ENCODE results near the gene GMDS.

GMDS gene

DNA sequence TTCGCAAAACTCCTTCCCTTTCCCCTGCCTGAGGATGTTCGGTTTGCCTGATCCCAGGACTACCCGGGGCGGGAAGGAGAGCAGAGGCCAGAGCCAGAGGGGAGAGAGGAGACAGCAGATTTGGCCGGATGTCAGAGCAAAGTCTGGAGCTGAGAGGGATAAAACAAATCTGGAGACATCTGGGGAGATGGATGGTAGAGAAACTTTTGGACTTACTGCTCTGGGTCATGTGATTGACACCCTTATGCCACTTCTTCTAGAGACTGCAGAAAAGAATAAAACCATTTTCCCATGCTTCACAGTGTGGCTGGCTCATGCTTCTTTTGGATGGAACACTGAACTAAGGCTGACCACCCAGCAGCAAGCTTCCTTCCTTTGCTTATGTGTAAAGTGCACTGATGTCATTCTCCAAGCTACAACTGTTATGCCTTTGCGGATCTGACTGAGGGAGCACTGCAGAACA is 461.0 kb downstream of the GMDS start:
- Histone ChIP-seq H3K9me3 (no peaks in the 10 kb centered on the region), H3K4me1 (no peaks in the 10 kb centered on the region; the same call in 1 of the 2 replicates), H3K4me3 (no peak overlapping the region), H3K36me3 (replicated peaks) (no peaks in the 10 kb centered on the region), H3K27me3 (ENCODE audit: low read depth) (no peaks in the 10 kb centered on the region)
- in situ Hi-C loops (cut with MboI; ENCODE audit: low sequenced_read_pairs): no loop called here
- no peak for DNase-seq (ENCODE audit: low spot score in 2 of 2)

DNA sequence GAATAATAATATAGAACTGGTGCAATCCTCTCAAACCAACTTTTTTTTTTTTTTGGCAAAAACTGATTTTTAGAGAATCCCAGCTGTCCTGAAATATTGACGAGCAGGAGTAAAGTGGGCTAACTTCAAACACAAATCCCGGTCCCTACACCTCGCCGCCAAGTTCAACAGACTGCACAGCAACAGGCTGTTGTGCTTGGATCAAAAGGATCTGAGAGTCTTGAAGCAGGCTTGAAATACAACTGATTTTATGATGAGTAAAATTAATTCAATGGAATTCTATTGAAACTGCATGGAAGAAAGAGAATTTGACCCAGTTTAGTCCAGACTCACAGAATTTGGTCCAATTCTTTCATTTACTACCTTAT is 463.6 kb downstream of the GMDS start:
- no peaks in the 10 kb centered on the region for H3K9me3 ChIP-seq
- H3K36me3 ChIP-seq (replicated peaks): no peaks in the 10 kb centered on the region
- no peaks in the 10 kb centered on the region for H3K27me3 ChIP-seq (ENCODE audit: low read depth)
- no peak for DNase-seq (ENCODE audit: low spot score in 2 of 2)
- H3K4me3 ChIP-seq: no peak overlapping the region
- in situ Hi-C loops (cut with MboI; ENCODE audit: low sequenced_read_pairs): no loop called here
- H3K4me1 ChIP-seq: peaks cover 6% of the 10 kb centered on the region

DNA sequence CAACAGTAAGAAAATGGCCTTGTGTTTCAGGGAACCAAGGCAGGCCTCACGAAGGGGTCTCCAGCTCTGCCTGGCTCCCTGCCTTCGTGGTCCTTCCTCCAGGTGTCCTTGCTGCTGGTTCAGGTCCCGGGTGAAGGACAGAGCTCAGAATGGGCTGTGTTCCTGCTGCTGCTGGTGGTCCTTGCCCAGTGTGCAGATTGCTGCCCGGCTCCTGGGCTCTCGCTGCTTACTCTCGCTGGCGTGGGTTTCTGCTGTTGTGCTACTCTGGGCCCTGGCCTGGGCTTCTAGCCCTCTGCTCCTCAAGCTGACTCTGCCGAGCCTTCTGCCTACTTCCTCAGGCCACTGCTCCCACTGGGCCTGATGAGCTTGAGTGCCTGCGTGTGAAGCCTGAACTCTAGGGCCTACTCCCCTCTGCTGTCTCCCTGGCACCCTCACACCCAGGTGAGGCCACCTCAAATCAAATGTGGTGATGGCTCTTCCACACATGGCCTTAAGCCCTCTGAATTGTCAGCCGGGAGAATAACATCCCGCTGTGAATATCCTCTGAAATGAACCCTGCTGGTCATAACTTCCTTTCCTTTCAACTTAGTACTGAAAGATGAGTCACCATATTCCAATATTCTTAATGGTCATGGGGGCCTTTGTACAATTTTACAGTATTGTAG is 464.1 kb downstream of the GMDS start:
- no peak for DNase-seq (ENCODE audit: low spot score in 2 of 2)
- in situ Hi-C loops (cut with MboI; ENCODE audit: low sequenced_read_pairs): no loop called here
- no peaks in the 10 kb centered on the region for H3K9me3 ChIP-seq
- H3K4me3 ChIP-seq: no peak overlapping the region
- no peaks in the 10 kb centered on the region for H3K36me3 ChIP-seq (replicated peaks)
- H3K4me1 ChIP-seq: peaks cover 6% of the 10 kb centered on the region
- H3K27me3 ChIP-seq (ENCODE audit: low read depth): no peaks in the 10 kb centered on the region

DNA sequence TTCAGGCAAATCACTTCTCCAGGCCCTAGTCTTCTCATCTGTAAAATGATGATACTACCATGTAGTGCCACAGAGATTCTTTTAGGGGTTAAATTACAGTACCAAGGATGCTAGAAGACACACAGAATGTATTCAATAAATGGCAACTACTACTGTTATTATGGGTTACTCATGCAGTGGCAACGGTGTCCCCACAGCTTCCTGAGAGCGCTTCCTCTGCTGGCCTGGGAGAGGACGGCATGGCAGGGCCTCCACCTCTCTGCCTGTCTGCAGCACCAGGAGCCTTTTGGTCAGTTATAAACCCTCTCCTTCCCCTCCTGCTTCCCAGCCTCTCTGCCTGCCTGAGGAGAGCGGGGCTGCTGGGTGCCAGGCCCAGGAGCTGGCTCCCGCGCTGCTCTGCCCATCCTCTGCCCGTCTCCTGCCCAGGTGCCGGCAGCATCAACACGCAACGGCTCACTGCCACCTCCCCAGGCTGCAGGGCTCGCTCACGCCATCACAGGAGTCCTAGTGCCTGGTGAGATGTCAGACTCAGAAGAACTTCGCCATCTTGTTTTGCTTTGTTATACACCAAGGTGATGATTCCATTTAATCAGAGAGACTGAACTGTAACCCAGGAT is 465.0 kb downstream of the GMDS start:
- Histone ChIP-seq H3K27me3 (ENCODE audit: low read depth) (no peaks in the 10 kb centered on the region), H3K4me1 (peaks cover 6% of the 10 kb centered on the region), H3K9me3 (no peaks in the 10 kb centered on the region), H3K4me3 (no peak overlapping the region), H3K36me3 (replicated peaks) (no peaks in the 10 kb centered on the region)
- no peak for DNase-seq (ENCODE audit: low spot score in 2 of 2)
- in situ Hi-C loops (cut with MboI; ENCODE audit: low sequenced_read_pairs): no loop called here

DNA sequence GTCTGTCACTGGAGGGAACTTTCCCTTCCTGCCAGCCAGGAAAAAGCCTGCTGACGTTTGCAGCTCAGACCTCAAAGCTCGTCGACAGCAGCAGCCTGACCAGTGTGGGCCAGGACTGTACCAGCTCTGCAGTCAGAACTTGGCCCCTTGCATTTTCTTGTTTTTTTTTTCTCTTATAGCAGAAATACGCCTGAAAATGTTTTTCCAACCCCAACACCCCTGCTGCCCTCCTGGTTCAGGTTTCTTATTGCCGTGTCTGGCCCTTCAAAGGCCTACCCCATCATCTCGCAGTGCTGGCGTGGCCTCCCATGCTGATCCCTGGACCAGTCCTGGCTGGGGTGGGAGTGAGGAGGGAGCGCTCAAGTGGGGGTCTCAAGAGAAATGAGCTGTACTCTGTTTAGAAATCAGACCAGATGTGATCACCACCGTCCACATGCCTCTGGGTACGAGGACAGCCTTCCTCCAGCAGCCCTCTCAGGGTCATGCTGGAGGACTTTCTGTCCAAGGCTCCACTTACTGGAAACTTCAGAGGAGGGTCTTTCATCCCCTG is 466.6 kb downstream of the GMDS start:
- no peak for DNase-seq (ENCODE audit: low spot score in 2 of 2)
- Histone ChIP-seq H3K36me3 (replicated peaks) (no peaks in the 10 kb centered on the region), H3K9me3 (no peaks in the 10 kb centered on the region), H3K4me1 (peaks cover 6% of the 10 kb centered on the region), H3K27me3 (ENCODE audit: low read depth) (no peaks in the 10 kb centered on the region), H3K4me3 (no peak overlapping the region)
- in situ Hi-C loops (cut with MboI; ENCODE audit: low sequenced_read_pairs): no loop called here

DNA sequence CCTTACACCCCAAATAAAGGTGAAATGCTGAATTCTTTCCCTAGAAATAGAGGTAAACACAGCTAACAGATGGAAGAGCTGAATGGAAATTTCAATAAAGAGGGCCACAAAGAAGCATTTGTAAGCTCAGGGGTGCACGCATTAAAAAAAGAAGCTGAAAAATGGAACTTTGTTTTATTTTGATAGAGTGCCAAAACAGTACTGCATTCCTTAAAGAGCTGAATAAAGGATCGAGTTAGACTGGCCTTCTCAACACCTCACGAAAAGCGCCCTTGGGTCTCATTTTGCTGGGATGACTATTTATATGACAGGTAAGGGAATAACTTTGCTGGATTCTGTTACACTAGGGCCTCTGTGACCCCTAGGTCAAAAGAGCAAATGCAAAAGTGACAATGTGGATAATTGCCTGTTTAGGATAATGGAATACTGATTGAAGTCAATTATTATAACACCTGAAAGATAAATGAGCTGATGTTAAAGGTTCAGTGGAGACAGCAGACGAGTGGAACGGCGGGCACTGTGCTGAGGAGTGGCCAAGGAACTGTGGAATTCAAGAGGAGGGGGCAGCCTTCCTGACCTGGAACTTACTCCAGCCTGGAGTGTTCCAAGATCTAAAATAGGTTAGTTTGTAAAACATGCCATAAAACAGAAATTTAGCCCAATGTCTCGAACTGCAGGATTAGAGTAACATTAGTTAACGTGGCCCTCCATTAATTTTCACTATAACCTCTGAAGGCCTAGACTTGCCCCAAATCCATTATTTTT is 467.3 kb downstream of the GMDS start:
- no peaks in the 10 kb centered on the region for H3K27me3 ChIP-seq (ENCODE audit: low read depth)
- H3K9me3 ChIP-seq: no peaks in the 10 kb centered on the region
- in situ Hi-C loops (cut with MboI; ENCODE audit: low sequenced_read_pairs): no loop called here
- no peak overlapping the region for H3K4me3 ChIP-seq
- no peaks in the 10 kb centered on the region for H3K36me3 ChIP-seq (replicated peaks)
- DNase-seq (ENCODE audit: low spot score in 2 of 2): no peak
- peaks cover 6% of the 10 kb centered on the region for H3K4me1 ChIP-seq

DNA sequence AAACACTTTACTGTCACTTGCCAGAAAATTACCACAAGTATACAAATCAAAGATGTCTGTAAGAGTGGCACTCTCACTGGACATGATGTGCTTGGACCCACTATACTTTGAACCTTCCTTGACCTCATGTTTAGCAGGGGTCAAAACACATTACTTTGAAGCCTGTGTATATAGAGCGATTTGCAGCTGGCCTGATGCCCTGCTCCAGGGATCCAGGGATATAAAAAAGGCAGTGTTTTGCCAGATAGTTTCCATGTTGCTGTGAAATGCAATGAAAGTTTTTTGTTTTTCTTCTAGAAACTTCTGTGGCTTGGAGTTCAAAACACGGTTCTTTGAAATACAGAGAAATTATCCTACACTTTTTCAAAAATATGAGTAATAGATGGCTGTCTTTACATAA is 470.0 kb downstream of the GMDS start:
- H3K9me3 ChIP-seq: no peaks in the 10 kb centered on the region
- H3K36me3 ChIP-seq (replicated peaks): no peaks in the 10 kb centered on the region
- peaks cover 29% of the 10 kb centered on the region for H3K4me1 ChIP-seq
- H3K4me3 ChIP-seq: no peak overlapping the region
- DNase-seq (ENCODE audit: low spot score in 2 of 2): no peak
- in situ Hi-C loops (cut with MboI; ENCODE audit: low sequenced_read_pairs): no loop called here
- no peaks in the 10 kb centered on the region for H3K27me3 ChIP-seq (ENCODE audit: low read depth)

DNA sequence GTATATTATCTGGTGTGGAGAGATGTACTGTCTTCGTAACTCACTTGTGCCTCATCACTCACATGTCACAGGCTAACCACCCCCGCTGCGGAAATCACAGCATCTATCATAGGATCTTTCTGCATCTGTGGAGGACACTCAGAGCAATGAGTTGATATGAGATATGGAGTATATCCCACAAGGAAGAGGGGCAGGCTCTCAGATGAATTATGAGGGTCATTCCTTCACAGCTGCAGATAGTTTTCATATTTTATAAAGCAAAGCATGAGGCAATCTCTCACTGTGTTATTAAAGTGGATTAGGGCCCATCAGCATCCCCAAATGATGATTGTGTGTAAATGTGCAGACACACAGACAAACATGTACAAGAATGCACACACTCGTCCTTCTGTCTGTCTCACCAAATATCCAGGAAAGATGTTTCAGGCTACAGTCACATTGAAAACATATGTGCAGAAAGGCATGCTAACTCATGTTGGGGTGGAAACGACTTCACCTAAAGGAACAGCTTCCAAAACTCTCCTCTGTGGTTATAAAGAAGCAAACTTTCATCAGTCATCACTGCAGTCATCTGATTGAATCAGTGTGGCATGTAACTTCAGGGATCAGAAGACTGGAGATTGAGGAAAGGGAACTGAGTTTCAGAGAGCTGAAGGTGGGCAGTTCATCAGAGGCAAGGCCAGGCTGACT is 471.0 kb downstream of the GMDS start:
- Histone ChIP-seq H3K36me3 (replicated peaks) (no peaks in the 10 kb centered on the region), H3K9me3 (no peaks in the 10 kb centered on the region), H3K27me3 (ENCODE audit: low read depth) (no peaks in the 10 kb centered on the region), H3K4me1 (peaks cover 29% of the 10 kb centered on the region), H3K4me3 (no peak overlapping the region)
- in situ Hi-C loops (cut with MboI; ENCODE audit: low sequenced_read_pairs): no loop called here
- no peak for DNase-seq (ENCODE audit: low spot score in 2 of 2)

DNA sequence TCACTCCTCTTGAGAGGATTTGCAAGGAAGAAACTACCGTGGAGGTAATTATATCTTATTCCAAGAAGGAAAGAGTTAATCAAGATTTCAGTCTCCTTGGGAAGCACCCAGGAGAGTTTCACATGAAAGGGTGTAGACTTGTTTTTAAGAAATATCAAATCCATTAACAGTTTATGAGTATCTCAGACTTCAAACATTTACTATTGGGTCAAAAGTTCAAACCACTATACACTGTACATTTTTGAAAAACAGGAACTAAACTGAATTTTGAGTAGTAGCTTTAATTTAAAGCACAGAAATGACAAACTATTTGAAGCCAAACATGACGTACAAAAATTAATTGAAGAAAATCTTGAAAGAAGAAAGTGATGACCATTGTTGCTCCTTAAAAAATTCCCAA is 471.7 kb downstream of the GMDS start:
- H3K27me3 ChIP-seq (ENCODE audit: low read depth): no peaks in the 10 kb centered on the region
- no peaks in the 10 kb centered on the region for H3K36me3 ChIP-seq (replicated peaks)
- in situ Hi-C loops (cut with MboI; ENCODE audit: low sequenced_read_pairs): no loop called here
- H3K4me1 ChIP-seq: peaks cover 29% of the 10 kb centered on the region
- H3K9me3 ChIP-seq: no peaks in the 10 kb centered on the region
- DNase-seq (ENCODE audit: low spot score in 2 of 2): no peak
- no peak overlapping the region for H3K4me3 ChIP-seq

DNA sequence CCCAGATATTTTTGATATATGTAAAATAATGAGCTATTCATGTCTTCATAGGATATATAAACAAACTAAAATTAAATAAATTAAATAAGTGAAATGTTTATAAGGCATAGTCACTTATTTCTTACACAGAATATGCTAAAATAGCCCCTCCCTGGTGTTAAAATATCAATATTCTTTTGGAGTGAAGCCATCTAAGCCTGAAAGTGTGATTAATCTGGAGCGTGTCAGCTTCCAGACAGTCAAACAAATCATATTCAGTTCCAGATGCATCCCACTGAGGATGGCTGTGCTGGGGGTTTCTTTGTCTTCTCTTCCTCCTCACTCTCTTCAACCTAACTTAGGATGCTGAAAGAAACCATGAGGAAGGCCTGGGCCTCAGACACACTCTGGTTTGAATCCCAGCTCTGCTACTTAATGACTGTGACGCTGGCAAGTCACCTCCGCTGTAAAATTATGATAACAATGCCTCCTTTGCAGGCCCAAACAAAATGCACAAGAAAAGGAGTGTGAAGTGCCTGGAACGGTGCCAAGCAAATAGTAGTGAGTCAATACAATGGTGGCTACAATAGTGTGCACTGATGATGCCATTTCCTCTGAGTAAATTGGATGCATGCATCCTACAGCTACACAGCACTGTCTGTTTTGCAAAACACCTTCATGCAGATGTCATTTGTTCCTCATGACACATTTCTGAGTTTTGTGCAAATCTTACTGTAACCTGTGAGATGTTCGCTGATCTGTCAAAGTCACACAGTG is 474.3 kb downstream of the GMDS start:
- in situ Hi-C loops (cut with MboI; ENCODE audit: low sequenced_read_pairs): no loop called here
- peak; percentile 78 to 80 for DNase-seq (ENCODE audit: low spot score in 2 of 2)
- Histone ChIP-seq H3K27me3 (ENCODE audit: low read depth) (no peaks in the 10 kb centered on the region), H3K9me3 (no peaks in the 10 kb centered on the region), H3K36me3 (replicated peaks) (no peaks in the 10 kb centered on the region), H3K4me1 (peaks cover 36% of the 10 kb centered on the region), H3K4me3 (no peak overlapping the region)

DNA sequence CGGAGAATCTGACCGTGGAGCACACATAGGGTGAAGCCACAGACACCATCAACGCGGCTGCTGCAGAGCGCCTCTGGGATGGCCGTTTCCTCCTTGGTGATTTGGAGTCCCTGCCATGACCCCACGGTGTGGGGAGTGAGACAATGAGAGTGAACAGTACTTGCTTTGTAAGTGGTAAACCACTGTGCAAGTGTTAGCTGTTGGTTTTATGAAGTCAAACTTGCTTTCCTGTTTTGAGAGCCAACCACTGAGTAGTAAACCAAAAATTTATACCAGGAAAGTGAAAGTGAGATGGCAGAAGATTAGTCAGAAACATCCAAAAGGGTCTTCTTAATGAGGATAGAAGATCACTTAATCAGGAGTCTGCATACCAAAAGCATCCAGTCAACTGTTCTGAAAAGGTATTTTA is 475.0 kb downstream of the GMDS start:
- no peaks in the 10 kb centered on the region for H3K9me3 ChIP-seq
- no peak for DNase-seq (ENCODE audit: low spot score in 2 of 2)
- no peak overlapping the region for H3K4me3 ChIP-seq
- no peaks in the 10 kb centered on the region for H3K36me3 ChIP-seq (replicated peaks)
- no peaks in the 10 kb centered on the region for H3K27me3 ChIP-seq (ENCODE audit: low read depth)
- in situ Hi-C loops (cut with MboI; ENCODE audit: low sequenced_read_pairs): no loop called here
- peaks cover 36% of the 10 kb centered on the region for H3K4me1 ChIP-seq

DNA sequence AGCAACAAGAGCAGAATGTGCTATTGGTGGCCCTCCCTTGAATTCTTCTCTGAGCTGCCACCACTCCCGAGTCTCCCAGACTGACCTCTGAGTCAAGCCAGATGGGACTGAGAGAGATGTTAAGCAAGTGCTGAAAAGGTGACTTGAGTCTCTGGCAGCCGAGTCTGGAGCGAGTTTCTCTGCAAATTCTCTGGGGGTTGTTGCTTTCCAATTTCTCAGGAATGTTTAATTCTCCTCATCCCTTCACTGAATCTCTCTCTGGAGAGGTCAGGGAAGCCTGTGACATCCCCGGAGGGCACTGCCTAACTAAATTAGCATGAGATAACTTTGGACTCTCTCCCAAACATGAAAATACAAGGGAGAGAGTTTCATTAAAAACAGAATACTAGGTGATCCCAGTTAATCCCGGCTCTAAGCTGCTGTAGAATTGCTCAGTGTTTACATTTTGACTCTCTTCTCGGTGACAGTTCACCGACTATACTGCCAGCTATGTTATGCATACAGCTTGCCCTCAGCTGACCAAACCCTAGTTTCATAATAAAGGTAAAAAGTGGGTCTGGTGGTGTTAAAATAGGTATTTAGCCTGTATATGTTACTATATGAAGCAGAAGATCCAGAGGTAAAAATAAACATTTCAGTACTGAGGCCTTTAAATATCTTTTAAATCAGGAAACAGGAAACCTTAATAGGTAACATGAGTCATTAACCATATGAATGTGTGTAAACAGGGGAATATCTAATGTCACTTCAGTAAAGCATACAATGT is 477.7 kb downstream of the GMDS start:
- H3K9me3 ChIP-seq: no peaks in the 10 kb centered on the region
- in situ Hi-C loops (cut with MboI; ENCODE audit: low sequenced_read_pairs): no loop called here
- peak; percentile 83 to 93 for DNase-seq (ENCODE audit: low spot score in 2 of 2)
- no peaks in the 10 kb centered on the region for H3K27me3 ChIP-seq (ENCODE audit: low read depth)
- H3K36me3 ChIP-seq (replicated peaks): no peaks in the 10 kb centered on the region
- peaks cover 35% of the 10 kb centered on the region for H3K4me1 ChIP-seq
- no peak overlapping the region for H3K4me3 ChIP-seq
